PC-9 (cell line): ENCODE data around the gene SLC28A1. TPM values are rescaled to one million over a fixed set of nuclear protein-coding genes. Genes with fewer than 3 reads are reported as not detected.
A peak's percentile ranks its signal among the peaks of the same experiment; 100 is the strongest.

Source experiments
- BruUV-seq: library from RNA; stranded (reverse); fragments of 400-500 nt; replicated peaks from 2 replicates; lab custom pipeline; 2021; lab: Mats Ljungman, UMichigan
- CTCF ChIA-PET: fragments of 300-600 bp; sonication (Branson Sonifier 250); formaldehyde crosslinking; loops from one replicate; lab custom pipeline; 2022; ENCODE audit warnings: antibody characterized with exemption; lab: Charles Lee
- POLR2A ChIA-PET: fragments of 300-600 bp; sonication (Branson Sonifier 250); formaldehyde crosslinking; loops from one replicate; lab custom pipeline; 2022; ENCODE audit warnings: antibody characterized with exemption; ENCODE audit not compliant: unreplicated experiment; lab: Charles Lee
- DNase-seq, 2 experiments: peaks; one replicate each; pipeline versions ENCODE4 v3.0.0 to v3.0.0-alpha.2; 2015 to 2022; ENCODE audit warnings: mixed read lengths in 1 of 2
- H2AFZ ChIP-seq: fragments of 200-600 bp; sonication (generic); 2 replicates; pipeline ENCODE4 v1.8.1; 2017; ENCODE audit warnings: antibody characterized with exemption
- H3F3A ChIP-seq: fragments of 200-600 bp; sonication (generic); 2 replicates; pipeline ENCODE4 v1.8.1; 2017; ENCODE audit warnings: antibody characterized with exemption, mild to moderate bottlenecking, low read depth; ENCODE audit not compliant: insufficient read depth
- H3K27ac ChIP-seq: fragments of 200-600 bp; sonication (generic); 2 replicates; pipeline ENCODE4 v1.6.1; 2016; ENCODE audit warnings: mixed run types
- H3K27me3 ChIP-seq: fragments of 200-600 bp; sonication (generic); 2 replicates; pipeline ENCODE4 v1.6.1; 2016; ENCODE audit warnings: low read depth, mixed run types; ENCODE audit not compliant: insufficient read depth
- H3K36me3 ChIP-seq: fragments of 200-600 bp; sonication (generic); 2 replicates; pipeline ENCODE4 v1.6.1; 2016; ENCODE audit warnings: low read depth, mixed run types
- H3K4me1 ChIP-seq: fragments of 200-600 bp; sonication (generic); replicated peaks from 2 replicates; pipeline ENCODE4 v1.6.1; 2016; ENCODE audit warnings: mixed run types; ENCODE audit not compliant: insufficient read depth
- H3K4me2 ChIP-seq: fragments of 200-600 bp; sonication (generic); 2 replicates; pipeline ENCODE4 v1.6.1; 2017; ENCODE audit warnings: mixed run types
- H3K4me3 ChIP-seq: fragments of 200-600 bp; sonication (generic); 2 replicates; pipeline ENCODE4 v1.6.1; 2016; ENCODE audit warnings: mixed run types
- H3K79me2 ChIP-seq: fragments of 200-600 bp; sonication (generic); 2 replicates; pipeline ENCODE4 v1.6.1; 2017; ENCODE audit warnings: low read depth, mixed run types
- H3K9me2 ChIP-seq: fragments of 200-600 bp; sonication (generic); 2 replicates; pipeline ENCODE4 v1.8.1; 2017; ENCODE audit warnings: mild to moderate bottlenecking; ENCODE audit not compliant: insufficient read depth
- H3K9me3 ChIP-seq: fragments of 200-600 bp; sonication (generic); 2 replicates; pipeline ENCODE4 v1.8.1; 2016; ENCODE audit warnings: low read depth; ENCODE audit not compliant: insufficient read depth
- H4K20me1 ChIP-seq: fragments of 200-600 bp; sonication (generic); 2 replicates; pipeline ENCODE4 v1.8.1; 2017; ENCODE audit not compliant: insufficient read depth
- CTCF ChIP-seq: fragments of 200-600 bp; sonication (generic); conservative IDR thresholded peaks from 2 replicates; pipeline ENCODE4 v1.6.1; 2017; ENCODE audit warnings: mixed run types, antibody characterized with exemption, mild to moderate bottlenecking, moderate library complexity
- EZH2 ChIP-seq: fragments of 200-600 bp; sonication (generic); IDR thresholded peaks from 2 replicates; pipeline ENCODE4 v1.8.0; 2017; ENCODE audit warnings: antibody characterized with exemption, low read depth
- intact Hi-C: fragments of 100-400 bp; cut with micrococcal nuclease; formaldehyde crosslinking; loops from one replicate; pipeline ENCODE4 v1.10.0; 2022; ENCODE audit not compliant: unreplicated experiment
- total RNA-seq: library from RNA; stranded (reverse); gene quantifications from 2 replicates; pipeline ENCODE4 v1.2.3, GENCODE V29; 2021

The SLC28A1 gene
- total RNA-seq, 1 experiment from 2014 or later: 0.70 TPM

DNA sequence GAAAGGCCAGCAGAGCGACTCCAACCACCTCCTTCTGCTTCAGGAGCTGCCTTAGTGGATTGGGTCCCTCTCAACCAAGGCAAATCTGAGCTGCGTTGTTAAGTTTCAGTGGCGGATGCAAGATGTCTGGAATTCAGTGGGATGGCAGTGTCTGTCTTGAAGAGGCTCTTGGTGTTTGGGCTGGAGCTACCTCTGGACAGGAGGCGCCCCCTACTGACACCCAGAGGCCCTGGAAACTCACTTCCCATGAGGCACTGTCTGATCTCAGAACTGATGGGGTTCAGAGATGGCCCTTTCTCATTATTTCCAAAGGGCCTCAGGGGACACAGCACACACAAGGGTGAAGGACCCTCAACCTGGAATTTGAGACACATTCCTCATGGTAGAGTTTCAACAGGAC, 6.0 kb upstream of the SLC28A1 start:
- no peak overlapping the region for H2AFZ ChIP-seq
- no TSS peak for BruUV-seq
- no peaks in the 10 kb centered on the region for H3K9me3 ChIP-seq

DNA sequence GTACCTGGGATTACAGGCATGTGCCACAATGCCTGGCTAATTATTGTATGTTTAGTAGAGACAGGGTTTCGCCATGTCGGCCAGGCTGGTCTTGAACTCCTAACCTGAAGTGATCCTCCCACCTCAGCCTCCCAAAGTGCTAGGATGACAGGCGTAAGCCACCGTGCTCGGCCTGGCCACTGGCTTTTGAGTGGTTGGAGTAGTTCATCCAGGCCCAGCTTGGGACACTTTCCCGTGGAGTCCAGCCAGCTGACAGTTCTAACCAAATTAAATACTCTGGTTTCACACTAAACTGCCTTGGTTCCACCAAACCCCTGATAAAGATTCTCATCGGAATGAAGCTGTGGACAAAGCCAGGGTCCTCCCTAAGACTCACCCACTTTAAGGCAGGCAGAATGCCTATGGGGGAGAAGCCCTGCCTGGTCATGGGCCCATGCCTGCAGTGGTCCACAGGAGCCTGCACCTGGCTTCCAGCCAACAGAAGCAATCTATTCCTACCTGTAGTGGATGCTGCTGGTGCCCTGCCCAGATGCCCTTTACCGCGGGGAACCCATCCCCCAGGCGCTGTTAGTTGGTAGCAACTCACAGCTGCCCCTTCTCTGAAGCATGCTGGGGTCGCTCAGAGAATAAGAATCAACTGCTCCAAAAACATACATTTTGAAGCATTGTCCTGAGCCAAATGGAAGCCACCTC, 5.2 kb upstream of the SLC28A1 start:
- ChIA-PET POLR2A (no interaction called here), CTCF (interaction anchor here (1.1 to 1.4 kb wide), 2 partner anchors 29 to 49 kb away, joined by 4 to 12 read pairs; no protein-coding TSS in a partner anchor)
- Histone ChIP-seq H3K9me3 (no peaks in the 10 kb centered on the region), H3K36me3 (no peaks in the 10 kb centered on the region), H3K27ac (no peak overlapping the region), H4K20me1 (no peaks in the 10 kb centered on the region), H2AFZ (no peak overlapping the region), H3K4me2 (no peak overlapping the region), H3K27me3 (no peaks in the 10 kb centered on the region), H3F3A (no peaks in the 10 kb centered on the region; the same call in 1 of the 2 replicates), H3K4me1 (peaks cover 21% of the 10 kb centered on the region), H3K4me3 (no peak overlapping the region), H3K79me2 (no peaks in the 10 kb centered on the region), H3K9me2 (no peaks in the 10 kb centered on the region)
- no peak for DNase-seq
- no TSS peak for BruUV-seq
- intact Hi-C loops: loop anchor here (5.0 kb wide), 1 partner anchor 48 kb away; no protein-coding TSS in a partner anchor
- no peak for TF ChIP-seq CTCF
- no peak for TF ChIP-seq EZH2

More for the DNA sequence above, 6.0 kb upstream of the SLC28A1 start:
- Histone ChIP-seq H3K4me1 (peaks cover 21% of the 10 kb centered on the region), H4K20me1 (no peaks in the 10 kb centered on the region), H3K4me3 (no peak overlapping the region), H3K27me3 (no peaks in the 10 kb centered on the region), H3K36me3 (no peaks in the 10 kb centered on the region), H3K4me2 (peak overlapping the region; percentile 32), H3K79me2 (no peaks in the 10 kb centered on the region), H3K27ac (no peak overlapping the region), H3F3A (no peaks in the 10 kb centered on the region; the same call in 1 of the 2 replicates), H3K9me2 (no peaks in the 10 kb centered on the region)
- CTCF ChIA-PET: interaction anchor here (0.6 to 1.4 kb wide), 5 partner anchors 9 to 135 kb away, joined by 4 to 12 read pairs (median 5); no protein-coding TSS in a partner anchor
- intact Hi-C loops: loop anchor here (1.0 to 5.0 kb wide), 3 partner anchors 49 to 224 kb away; partner anchors contain the start of gene WDR73
- no peak for TF ChIP-seq EZH2
- peak; percentile 67 for TF ChIP-seq CTCF
- POLR2A ChIA-PET: no interaction called here
- peak; percentile 42 to 54 for DNase-seq

DNA sequence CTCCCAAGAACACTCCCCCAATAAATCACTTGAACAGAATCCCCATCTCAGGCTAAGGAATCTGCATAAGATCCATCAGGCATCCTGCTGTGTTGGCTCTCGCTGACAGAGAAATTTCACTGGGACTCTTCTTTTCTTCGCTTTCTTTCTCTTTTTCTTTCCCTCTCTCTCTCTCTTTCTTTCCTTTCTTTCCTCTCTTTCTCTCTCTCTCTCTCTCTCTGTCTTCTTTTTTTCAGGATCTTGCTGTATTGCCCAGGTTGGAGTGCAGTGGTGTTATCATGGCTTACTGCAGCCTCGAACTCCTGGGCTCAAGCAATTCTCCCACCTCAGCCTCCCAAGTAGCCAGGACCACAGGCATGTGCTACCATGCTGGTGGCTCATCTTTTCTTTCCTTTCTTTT, 4.5 kb upstream of the SLC28A1 start:
- TF ChIP-seq CTCF: no peak
- TF ChIP-seq EZH2: no peak
- no peaks in the 10 kb centered on the region for H3K27me3 ChIP-seq
- no peak overlapping the region for H3K4me3 ChIP-seq
- ChIA-PET POLR2A (no interaction called here), CTCF (no interaction called here)
- no peaks in the 10 kb centered on the region for H3K79me2 ChIP-seq
- H3K4me2 ChIP-seq: no peak overlapping the region
- H3K36me3 ChIP-seq: no peaks in the 10 kb centered on the region
- H3K4me1 ChIP-seq: peaks cover 21% of the 10 kb centered on the region
- H3F3A ChIP-seq: no peaks in the 10 kb centered on the region; the same call in 1 of the 2 replicates
- H2AFZ ChIP-seq: no peak overlapping the region
- intact Hi-C loops: no loop called here
- H3K27ac ChIP-seq: no peak overlapping the region
- H3K9me2 ChIP-seq: no peaks in the 10 kb centered on the region
- no TSS peak for BruUV-seq
- no peaks in the 10 kb centered on the region for H3K9me3 ChIP-seq
- DNase-seq: no peak
- H4K20me1 ChIP-seq: no peaks in the 10 kb centered on the region
